GM19193 (cell line): Measurements from ENCODE around the gene BCDIN3D.

Experiments
- POLR2A ChIP-seq: IDR thresholded peaks from 4 replicates; pipeline ENCODE4 v1.6.1; 2011; ENCODE audit not compliant: insufficient read depth, insufficient read length; ENCODE audit errors: extremely low read depth

Gene BCDIN3D

GRCh38 chr12:49801141-49802063 lies 41.5 kb downstream of the BCDIN3D start:
- no peak for TF ChIP-seq POLR2A

- TF ChIP-seq POLR2A: no peak
Observed at GRCh38 chr12:49800421-49801140, 42.3 kb downstream of the BCDIN3D start.

DNA sequence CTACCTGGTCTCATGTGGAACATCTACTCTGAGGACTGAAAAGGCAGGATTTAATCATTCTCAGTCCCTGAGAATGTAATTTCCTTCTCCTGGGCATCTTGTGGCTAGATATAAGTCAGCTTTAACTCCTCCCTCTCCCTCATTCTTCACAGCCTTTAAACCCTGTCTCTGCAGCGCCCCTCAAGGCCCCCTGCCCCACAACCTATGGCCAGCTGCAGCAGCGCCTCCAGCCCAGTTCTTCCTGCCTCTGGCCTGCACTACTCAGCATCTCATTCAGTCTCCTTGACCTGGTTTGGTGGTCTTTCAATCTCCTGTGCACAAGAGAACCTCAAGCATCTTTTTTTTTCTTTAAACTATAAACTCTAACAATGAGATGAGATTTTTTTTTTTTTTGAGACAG lies 44.0 kb downstream of the BCDIN3D start:
- no peak for TF ChIP-seq POLR2A

- TF ChIP-seq POLR2A: no peak
Observed at GRCh38 chr12:49798248-49798647, 44.7 kb downstream of the BCDIN3D start.

DNA sequence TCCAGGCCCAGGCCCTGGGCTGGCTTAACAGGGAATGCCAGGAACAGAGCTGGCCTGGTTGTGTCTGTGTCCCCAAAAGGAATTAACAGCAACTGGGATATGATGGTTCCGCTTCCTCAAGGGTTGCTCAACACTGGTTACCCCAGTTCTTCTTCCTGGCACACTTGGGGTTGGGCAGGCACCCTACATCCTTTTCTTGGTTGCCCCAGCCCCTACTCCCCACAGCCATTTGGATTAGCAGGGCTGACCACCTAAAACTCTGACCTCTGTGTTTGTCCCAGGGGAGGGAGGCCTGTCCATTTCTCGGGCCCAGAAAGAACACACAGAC lies 45.5 kb downstream of the BCDIN3D start:
- no peak for TF ChIP-seq POLR2A

GRCh38 chr12:49796606-49797448 lies 46.1 kb downstream of the BCDIN3D start:
- TF ChIP-seq POLR2A: no peak

DNA sequence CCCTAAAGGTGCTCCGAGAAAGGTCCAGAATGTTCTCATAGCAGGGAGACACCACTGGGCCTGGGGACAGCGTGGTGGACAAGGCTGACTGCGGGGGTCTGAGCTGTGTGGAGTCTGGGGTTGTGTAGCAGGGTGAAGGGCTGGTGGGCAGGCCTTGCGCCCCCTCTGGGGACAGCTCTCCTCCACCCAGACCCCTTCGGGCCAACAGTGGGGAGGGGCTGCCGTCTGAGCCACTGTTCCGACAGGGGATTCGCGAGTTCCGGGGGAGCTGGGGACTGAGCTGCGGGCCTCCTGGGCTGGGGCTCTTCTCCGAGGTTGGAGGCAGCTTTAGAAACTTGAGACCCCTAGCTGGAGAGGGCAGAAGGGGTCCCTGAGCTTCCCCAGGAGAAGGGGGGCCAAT lies 46.8 kb downstream of the BCDIN3D start:
- no peak for TF ChIP-seq POLR2A

GRCh38 chr12:49795654-49796105 lies 47.2 kb downstream of the BCDIN3D start:
- TF ChIP-seq POLR2A: no peak

GRCh38 chr12:49794811-49795653 lies 47.9 kb downstream of the BCDIN3D start:
- TF ChIP-seq POLR2A: no peak

GRCh38 chr12:49794021-49794420 lies 48.9 kb downstream of the BCDIN3D start:
- TF ChIP-seq POLR2A: no peak

DNA sequence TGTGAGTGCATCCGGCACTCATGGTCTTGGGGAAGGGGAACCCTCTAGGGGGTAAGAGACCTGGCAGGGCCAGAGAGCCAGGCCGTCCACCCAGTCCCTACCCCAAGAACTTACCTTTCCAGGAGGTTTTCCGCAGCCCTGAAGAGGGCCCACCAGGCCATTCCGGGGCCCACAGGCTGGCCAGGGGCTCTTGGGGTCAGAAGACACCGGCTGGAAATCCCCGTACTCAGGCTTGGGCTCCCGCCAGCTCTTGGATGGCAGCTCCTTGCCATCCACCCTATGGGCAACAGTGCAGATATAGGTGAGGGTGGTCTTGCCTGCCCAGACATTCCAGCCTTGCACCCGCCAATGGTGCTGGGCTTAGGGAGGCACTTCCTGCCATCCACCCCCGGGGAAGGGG lies 49.3 kb downstream of the BCDIN3D start:
- TF ChIP-seq POLR2A: no peak

- TF ChIP-seq POLR2A: no peak
Observed at GRCh38 chr12:49792976-49793580, 49.8 kb downstream of the BCDIN3D start.

- no peak for TF ChIP-seq POLR2A
Observed at GRCh38 chr12:49792181-49792970, 50.5 kb downstream of the BCDIN3D start.

DNA sequence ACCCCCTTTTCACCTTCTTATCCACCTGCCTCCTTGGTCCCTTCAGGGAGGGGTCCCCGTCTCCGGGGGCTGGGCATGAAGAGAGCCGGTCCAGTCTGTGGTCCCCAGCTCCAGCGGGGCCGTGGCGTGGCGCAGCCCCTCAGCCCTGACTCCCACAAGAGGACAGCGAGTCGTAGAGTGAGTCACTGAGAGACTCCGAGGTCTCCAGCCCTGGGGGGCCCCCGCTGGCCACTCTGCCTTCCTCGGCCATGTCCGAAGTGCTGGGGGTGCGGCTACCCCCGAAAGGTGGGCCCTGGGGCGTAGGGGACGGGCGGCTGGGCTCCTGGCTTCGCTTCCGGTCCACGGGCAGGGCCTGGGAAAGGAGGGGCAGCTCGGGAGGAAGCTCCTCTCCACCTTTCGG lies 51.2 kb downstream of the BCDIN3D start:
- TF ChIP-seq POLR2A: no peak
